HCT116 (cell line): ENCODE measurements around the gene RPTOR. TPM values are rescaled to one million over a fixed set of nuclear protein-coding genes. Genes with fewer than 3 reads are reported as not detected.

Experiments
- ATAC-seq: fragments of 200-7000 bp; cut with Tn5 transposase; 2 replicates; pipeline ENCODE4 v1.9.1; 2020; ENCODE audit warnings: mild to moderate bottlenecking, moderate library complexity
- BruUV-seq: library from RNA; stranded (reverse); fragments of 400-500 nt; replicated peaks from 2 replicates; lab custom pipeline; 2021; lab: Mats Ljungman, UMichigan
- CTCF ChIA-PET: fragments of 300-600 bp; sonication (Branson Sonifier 250); formaldehyde crosslinking; loops from one replicate; lab custom pipeline; 2021; ENCODE audit warnings: antibody characterized with exemption; lab: Charles Lee
- POLR2A ChIA-PET: fragments of 300-600, 350-600 bp; sonication (Branson Sonifier 250); formaldehyde crosslinking; loops from one replicate; lab custom pipeline; 2021; ENCODE audit warnings: antibody characterized with exemption; lab: Charles Lee
- RAD21 ChIA-PET, 2 experiments: fragments of 300-600 bp; sonication (Branson Sonifier 250); formaldehyde crosslinking; loops; one replicate each; lab custom pipeline; 2023; ENCODE audit warnings: low total read pairs in 2 of 2; ENCODE audit not compliant: uncharacterized antibody in 2 of 2, unreplicated experiment in 2 of 2, low non-redundant PET in 1 of 2; lab: Charles Lee
- DNase-seq: peaks from one replicate; pipeline ENCODE4 v3.0.0-alpha.2; 2010; ENCODE audit warnings: low read depth, low spot score
- H2AFZ ChIP-seq: fragments of 200-600 bp; shearing (Covaris generic), sonication (generic); 2 replicates; pipeline ENCODE4 v1.6.1; 2017; ENCODE audit warnings: low read depth, mixed run types, mixed read lengths, antibody characterized with exemption, low read length; ENCODE audit not compliant: poor library complexity, severe bottlenecking
- H3K27ac ChIP-seq: 2 replicates; pipeline ENCODE4 v1.5.1; 2012; ENCODE audit warnings: low read depth, low read length
- H3K27me3 ChIP-seq: fragments of 200-600 bp; sonication (generic); 2 replicates; pipeline ENCODE4 v1.6.1; 2016; ENCODE audit warnings: mixed run types, low read length, mixed read lengths; ENCODE audit not compliant: insufficient read depth
- H3K36me3 ChIP-seq, 2 experiments: fragments of 200-500 bp in 1 of 2; fragments of 200-600 bp in 1 of 2; sonication (Bioruptor generic) in 1 of 2; sonication (generic) in 1 of 2; 2 replicates each; pipeline versions ENCODE4 v1.5.1 to v1.6.1; 2014 to 2016; ENCODE audit warnings: low read length in 2 of 2, inconsistent platforms in 1 of 2, mixed read lengths in 1 of 2, mixed run types in 1 of 2; ENCODE audit not compliant: insufficient read depth in 2 of 2, control insufficient read depth in 1 of 2
- H3K4me1 ChIP-seq, 2 experiments: fragments of 200-600 bp in 1 of 2; sonication (generic) in 1 of 2; 2 replicates each; pipeline versions ENCODE4 v1.5.1 to v1.6.1; 2012 to 2017; ENCODE audit warnings: low read length in 2 of 2, inconsistent platforms in 1 of 2, mild to moderate bottlenecking in 1 of 2, mixed read lengths in 1 of 2, mixed run types in 1 of 2, moderate library complexity in 1 of 2; ENCODE audit not compliant: insufficient read depth in 2 of 2, control insufficient read depth in 1 of 2
- H3K4me2 ChIP-seq: fragments of 200-600 bp; sonication (generic); 2 replicates; pipeline ENCODE4 v1.6.1; 2017; ENCODE audit warnings: mixed run types, low read length, mixed read lengths
- H3K4me3 ChIP-seq, 2 experiments: fragments of 200-600 bp in 1 of 2; sonication (generic) in 1 of 2; replicated peaks in 1 of 2; 2 replicates each; pipeline ENCODE4 v1.5.1; 2011 to 2016; ENCODE audit warnings: low read length in 2 of 2, control low read depth in 1 of 2, low read depth in 1 of 2, mild to moderate bottlenecking in 1 of 2, mixed read lengths in 1 of 2, mixed run types in 1 of 2
- H3K79me2 ChIP-seq: fragments of 200-600 bp; sonication (generic); 2 replicates; pipeline ENCODE4 v1.6.1; 2017; ENCODE audit warnings: mild to moderate bottlenecking, mixed run types, low read length, moderate library complexity, mixed read lengths; ENCODE audit not compliant: insufficient read depth
- H3K9ac ChIP-seq: fragments of 200-600 bp; sonication (generic); 2 replicates; pipeline ENCODE4 v1.6.1; 2016; ENCODE audit warnings: low read length, mixed read lengths
- H3K9me2 ChIP-seq: fragments of 200-600 bp; sonication (generic), shearing (Covaris generic); 2 replicates; pipeline ENCODE4 v1.6.1; 2017; ENCODE audit warnings: mixed run types, mild to moderate bottlenecking, moderate library complexity; ENCODE audit not compliant: insufficient read depth
- H3K9me3 ChIP-seq, 2 experiments: fragments of 200-500 bp in 1 of 2; fragments of 200-600 bp in 1 of 2; sonication (Bioruptor generic) in 1 of 2; sonication (generic) in 1 of 2; 2 replicates each; pipeline ENCODE4 v1.6.1; 2014 to 2017; ENCODE audit warnings: low read length in 2 of 2, mixed read lengths in 2 of 2, inconsistent platforms in 1 of 2, low read depth in 1 of 2, mild to moderate bottlenecking in 1 of 2, mixed run types in 1 of 2, moderate library complexity in 1 of 2; ENCODE audit not compliant: control insufficient read depth in 1 of 2, insufficient read depth in 1 of 2
- H4K20me1 ChIP-seq: fragments of 200-600 bp; sonication (generic), shearing (Covaris generic); 2 replicates; pipeline ENCODE4 v1.6.1; 2017; ENCODE audit warnings: mixed run types, mild to moderate bottlenecking, moderate library complexity; ENCODE audit not compliant: insufficient read depth
- ATF3 ChIP-seq: IDR thresholded peaks from 2 replicates; pipeline ENCODE4 v1.6.1; 2012
- ELF1 ChIP-seq: IDR thresholded peaks from 2 replicates; pipeline ENCODE4 v1.6.1; 2012; ENCODE audit warnings: low read depth, borderline replicate concordance
- EZH2 ChIP-seq: fragments of 200-600 bp; sonication (generic); IDR thresholded peaks from 2 replicates; pipeline ENCODE4 v1.6.1; 2017; ENCODE audit warnings: antibody characterized with exemption, mixed run types
- EZH2phosphoT487 ChIP-seq: fragments of 200-600 bp; IDR thresholded peaks from 2 replicates; pipeline ENCODE4 v1.6.1; 2018; ENCODE audit warnings: antibody characterized with exemption, borderline replicate concordance
- FOSL1 ChIP-seq: IDR thresholded peaks from 2 replicates; pipeline ENCODE4 v1.6.1; 2012; ENCODE audit warnings: low read depth
- JUND ChIP-seq: IDR thresholded peaks from 2 replicates; pipeline ENCODE4 v1.6.1; 2012
- POLR2AphosphoS5 ChIP-seq: IDR thresholded peaks from 2 replicates; pipeline ENCODE4 v1.6.1; 2011; ENCODE audit warnings: mild to moderate bottlenecking, low read depth, low read length, moderate library complexity
- RAD21 ChIP-seq: IDR thresholded peaks from 2 replicates; pipeline ENCODE4 v1.6.1; 2012; ENCODE audit warnings: low read depth, mild to moderate bottlenecking
- SIN3A ChIP-seq: IDR thresholded peaks from 2 replicates; pipeline ENCODE4 v1.6.1; 2012; ENCODE audit warnings: low read depth
- SP1 ChIP-seq: IDR thresholded peaks from 2 replicates; pipeline ENCODE4 v1.6.1; 2012; ENCODE audit warnings: low read depth
- TCF7L2 ChIP-seq: IDR thresholded peaks from 2 replicates; pipeline ENCODE4 v1.7.0; 2011; ENCODE audit warnings: borderline replicate concordance, inconsistent platforms; ENCODE audit not compliant: insufficient read depth, insufficient read length; ENCODE audit errors: extremely low read depth
- YY1 ChIP-seq: IDR thresholded peaks from 2 replicates; pipeline ENCODE4 v1.6.1; 2011; ENCODE audit warnings: low read length, low read depth, moderate library complexity, mild to moderate bottlenecking; ENCODE audit not compliant: insufficient replicate concordance; ENCODE audit errors: extremely low read depth
- intact Hi-C: fragments of 100-400 bp; cut with micrococcal nuclease; formaldehyde crosslinking; loops from 2 replicates; pipeline ENCODE4 v1.10.0; 2022
- total RNA-seq: library from RNA; stranded (reverse); gene quantifications from one replicate; pipeline ENCODE4 v1.2.1, GENCODE V29; 2021; ENCODE audit not compliant: unreplicated experiment
- TF ChIP-seq, protein P1 (sequence below): IDR thresholded peaks from 2 replicates; pipeline ENCODE4 v1.6.1; 2012; ENCODE audit warnings: low read depth
- TF ChIP-seq, protein P2 (sequence below): IDR thresholded peaks from 2 replicates; pipeline ENCODE4 v1.6.1; 2012
- TF ChIP-seq, protein P3 (sequence below): IDR thresholded peaks from 2 replicates; pipeline ENCODE4 v1.6.1; 2011; ENCODE audit warnings: mild to moderate bottlenecking, low read length, moderate library complexity; ENCODE audit not compliant: insufficient replicate concordance; ENCODE audit errors: extremely low read depth

Gene RPTOR
- total RNA-seq, 1 experiment from 2014 or later, result 69.5 TPM

GRCh38 chr17:80870401-80870800 is 325.8 kb downstream of the RPTOR start:
- Histone ChIP-seq H3K27ac (no peak overlapping the region), H2AFZ (no peak overlapping the region), H3K9ac (no peak overlapping the region)
- TF ChIP-seq ELF1 (no peak), RAD21 (no peak), YY1 (no peak), JUND (no peak)
- TF ChIP-seq, all 23 proteins: peak for 0
- no TSS peak for BruUV-seq
- no peaks in the 10 kb centered on the region for H3K79me2 ChIP-seq
- ATAC-seq (no peak; the same call in 1 of the 2 replicates), DNase-seq (no peak)
- H3K36me3 ChIP-seq, result no peaks in the 10 kb centered on the region
- RAD21 ChIA-PET, result interaction anchor here in 1 of 2 experiments (0.6 kb wide), 1 partner anchor 12 kb away, joined by 4 read pairs; no protein-coding TSS in a partner anchor
- intact Hi-C loops, result no loop called here
- H3K9me2 ChIP-seq, result no peaks in the 10 kb centered on the region
- H3K9me3 ChIP-seq, result no peaks in the 10 kb centered on the region
- H3K4me2 ChIP-seq, result no peak overlapping the region
- H4K20me1 ChIP-seq, result no peaks in the 10 kb centered on the region
- peaks cover 0 to 11% of the 10 kb centered on the region in 2 experiments; a peak in 1 of 4 replicates for H3K4me1 ChIP-seq
- CTCF ChIA-PET, result no interaction called here
- H3K27me3 ChIP-seq, result no peaks in the 10 kb centered on the region
- H3K4me3 ChIP-seq, result no peak overlapping the region
- POLR2A ChIA-PET, result no interaction called here

- BruUV-seq, result no TSS peak
- CTCF ChIA-PET, result no interaction called here
- TF ChIP-seq EZH2, result no peak
- TF ChIP-seq, protein P1, sequence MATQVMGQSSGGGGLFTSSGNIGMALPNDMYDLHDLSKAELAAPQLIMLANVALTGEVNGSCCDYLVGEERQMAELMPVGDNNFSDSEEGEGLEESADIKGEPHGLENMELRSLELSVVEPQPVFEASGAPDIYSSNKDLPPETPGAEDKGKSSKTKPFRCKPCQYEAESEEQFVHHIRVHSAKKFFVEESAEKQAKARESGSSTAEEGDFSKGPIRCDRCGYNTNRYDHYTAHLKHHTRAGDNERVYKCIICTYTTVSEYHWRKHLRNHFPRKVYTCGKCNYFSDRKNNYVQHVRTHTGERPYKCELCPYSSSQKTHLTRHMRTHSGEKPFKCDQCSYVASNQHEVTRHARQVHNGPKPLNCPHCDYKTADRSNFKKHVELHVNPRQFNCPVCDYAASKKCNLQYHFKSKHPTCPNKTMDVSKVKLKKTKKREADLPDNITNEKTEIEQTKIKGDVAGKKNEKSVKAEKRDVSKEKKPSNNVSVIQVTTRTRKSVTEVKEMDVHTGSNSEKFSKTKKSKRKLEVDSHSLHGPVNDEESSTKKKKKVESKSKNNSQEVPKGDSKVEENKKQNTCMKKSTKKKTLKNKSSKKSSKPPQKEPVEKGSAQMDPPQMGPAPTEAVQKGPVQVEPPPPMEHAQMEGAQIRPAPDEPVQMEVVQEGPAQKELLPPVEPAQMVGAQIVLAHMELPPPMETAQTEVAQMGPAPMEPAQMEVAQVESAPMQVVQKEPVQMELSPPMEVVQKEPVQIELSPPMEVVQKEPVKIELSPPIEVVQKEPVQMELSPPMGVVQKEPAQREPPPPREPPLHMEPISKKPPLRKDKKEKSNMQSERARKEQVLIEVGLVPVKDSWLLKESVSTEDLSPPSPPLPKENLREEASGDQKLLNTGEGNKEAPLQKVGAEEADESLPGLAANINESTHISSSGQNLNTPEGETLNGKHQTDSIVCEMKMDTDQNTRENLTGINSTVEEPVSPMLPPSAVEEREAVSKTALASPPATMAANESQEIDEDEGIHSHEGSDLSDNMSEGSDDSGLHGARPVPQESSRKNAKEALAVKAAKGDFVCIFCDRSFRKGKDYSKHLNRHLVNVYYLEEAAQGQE, result no peak
- no peak for TF ChIP-seq FOSL1
- TF ChIP-seq SP1, result no peak
- TF ChIP-seq, protein P2, sequence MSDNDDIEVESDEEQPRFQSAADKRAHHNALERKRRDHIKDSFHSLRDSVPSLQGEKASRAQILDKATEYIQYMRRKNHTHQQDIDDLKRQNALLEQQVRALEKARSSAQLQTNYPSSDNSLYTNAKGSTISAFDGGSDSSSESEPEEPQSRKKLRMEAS, result no peak
- no peak for TF ChIP-seq EZH2phosphoT487
- TF ChIP-seq, protein P3, sequence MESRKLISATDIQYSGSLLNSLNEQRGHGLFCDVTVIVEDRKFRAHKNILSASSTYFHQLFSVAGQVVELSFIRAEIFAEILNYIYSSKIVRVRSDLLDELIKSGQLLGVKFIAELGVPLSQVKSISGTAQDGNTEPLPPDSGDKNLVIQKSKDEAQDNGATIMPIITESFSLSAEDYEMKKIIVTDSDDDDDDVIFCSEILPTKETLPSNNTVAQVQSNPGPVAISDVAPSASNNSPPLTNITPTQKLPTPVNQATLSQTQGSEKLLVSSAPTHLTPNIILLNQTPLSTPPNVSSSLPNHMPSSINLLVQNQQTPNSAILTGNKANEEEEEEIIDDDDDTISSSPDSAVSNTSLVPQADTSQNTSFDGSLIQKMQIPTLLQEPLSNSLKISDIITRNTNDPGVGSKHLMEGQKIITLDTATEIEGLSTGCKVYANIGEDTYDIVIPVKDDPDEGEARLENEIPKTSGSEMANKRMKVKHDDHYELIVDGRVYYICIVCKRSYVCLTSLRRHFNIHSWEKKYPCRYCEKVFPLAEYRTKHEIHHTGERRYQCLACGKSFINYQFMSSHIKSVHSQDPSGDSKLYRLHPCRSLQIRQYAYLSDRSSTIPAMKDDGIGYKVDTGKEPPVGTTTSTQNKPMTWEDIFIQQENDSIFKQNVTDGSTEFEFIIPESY, result no peak
- no peak for TF ChIP-seq POLR2AphosphoS5
- TF ChIP-seq TCF7L2, result no peak
- no peak for TF ChIP-seq ELF1
- TF ChIP-seq ATF3, result no peak
- TF ChIP-seq SIN3A, result no peak
Observed at GRCh38 chr17:80871341-80871740, 326.7 kb downstream of the RPTOR start.

More at GRCh38 chr17:80871341-80871740, 326.7 kb downstream of the RPTOR start:
- Histone ChIP-seq H4K20me1 (no peaks in the 10 kb centered on the region), H3K4me1 (peaks cover 0 to 11% of the 10 kb centered on the region in 2 experiments; a peak in 1 of 4 replicates), H3K9ac (no peak overlapping the region), H3K36me3 (no peaks in the 10 kb centered on the region), H3K27me3 (no peaks in the 10 kb centered on the region), H3K4me3 (no peak overlapping the region), H3K79me2 (no peaks in the 10 kb centered on the region), H3K9me3 (no peaks in the 10 kb centered on the region), H3K9me2 (no peaks in the 10 kb centered on the region), H3K4me2 (no peak overlapping the region), H2AFZ (no peak overlapping the region), H3K27ac (no peak overlapping the region)
- POLR2A ChIA-PET, result no interaction called here
- DNase-seq (no peak), ATAC-seq (no peak)
- RAD21 ChIA-PET, result no interaction called here
- intact Hi-C loops, result no loop called here
